Neural progenitor cell (in vitro differentiated cells): ENCODE results near the gene SHOC2. TPM values are rescaled to one million over a fixed set of nuclear protein-coding genes. Genes with fewer than 3 reads are reported as not detected.
"Not testable (repeated sequence)": the region's sequence is repeated elsewhere in the genome, so short reads cannot be mapped to it uniquely, and the experiment has no call there.

Experiments used
- DNase-seq: peaks from one replicate; pipeline ENCODE4 v3.0.0-alpha.2; 2016; ENCODE audit warnings: low spot score
- H2AFZ ChIP-seq: fragments of 200-600 bp; sonication (generic); replicated peaks from 2 replicates; pipeline ENCODE4 v1.6.1; 2016; ENCODE audit warnings: antibody characterized with exemption
- H3F3A ChIP-seq: fragments of 200-600 bp; sonication (generic); 2 replicates; pipeline ENCODE4 v1.6.1; 2016; ENCODE audit warnings: antibody characterized with exemption, low read depth
- H3K27ac ChIP-seq: fragments of 200-600 bp; sonication (generic); 2 replicates; pipeline ENCODE4 v1.5.1; 2016; ENCODE audit warnings: mild to moderate bottlenecking
- H3K27me3 ChIP-seq: fragments of 200-600 bp; sonication (generic); 2 replicates; pipeline ENCODE4 v1.6.1; 2016; ENCODE audit warnings: mild to moderate bottlenecking, moderate library complexity
- H3K36me3 ChIP-seq: fragments of 200-600 bp; sonication (generic); 2 replicates; pipeline ENCODE4 v1.5.1; 2016
- H3K4me1 ChIP-seq: fragments of 200-600 bp; sonication (generic); 2 replicates; pipeline ENCODE4 v1.6.1; 2016; ENCODE audit warnings: mixed run types
- H3K4me2 ChIP-seq: fragments of 200-600 bp; sonication (generic); 2 replicates; pipeline ENCODE4 v1.6.1; 2016
- H3K4me3 ChIP-seq: fragments of 200-600 bp; sonication (generic); 2 replicates; pipeline ENCODE4 v1.5.1; 2016
- H3K79me2 ChIP-seq: fragments of 200-600 bp; sonication (generic); 2 replicates; pipeline ENCODE4 v1.6.1; 2016; ENCODE audit warnings: low read depth
- H3K9ac ChIP-seq: fragments of 200-600 bp; sonication (generic); 2 replicates; pipeline ENCODE4 v1.6.1; 2016
- H3K9me3 ChIP-seq: fragments of 200-600 bp; sonication (generic); 2 replicates; pipeline ENCODE4 v1.5.1; 2016; ENCODE audit warnings: low read depth
- H4K20me1 ChIP-seq: fragments of 200-600 bp; sonication (generic); 2 replicates; pipeline ENCODE4 v1.6.1; 2016; ENCODE audit warnings: low read depth
- H3K27ac Mint-ChIP-seq: 3 replicates; pipeline ENCODE4 v1.8.0; 2021; ENCODE audit warnings: mixed read lengths
- H3K27me3 Mint-ChIP-seq: 2 replicates; pipeline ENCODE4 v1.8.0; 2022; ENCODE audit warnings: low read depth, mild to moderate bottlenecking, inconsistent platforms, moderate library complexity, mixed read lengths; ENCODE audit not compliant: insufficient read depth
- H3K36me3 Mint-ChIP-seq: 3 replicates; pipeline ENCODE4 v1.8.0; 2021; ENCODE audit warnings: mixed read lengths
- H3K4me1 Mint-ChIP-seq: 3 replicates; pipeline ENCODE4 v1.8.0; 2021; ENCODE audit warnings: mixed read lengths
- H3K4me3 Mint-ChIP-seq: 3 replicates; pipeline ENCODE4 v1.8.0; 2021; ENCODE audit warnings: mild to moderate bottlenecking, moderate library complexity, mixed read lengths
- H3K9me3 Mint-ChIP-seq: 3 replicates; pipeline ENCODE4 v1.8.0; 2020; ENCODE audit warnings: mixed read lengths
- CTCF ChIP-seq: fragments of 200-600 bp; sonication (generic); IDR thresholded peaks from 2 replicates; pipeline ENCODE4 v1.5.1; 2017; ENCODE audit warnings: antibody characterized with exemption, mild to moderate bottlenecking
- EZH2 ChIP-seq: fragments of 200-600 bp; sonication (generic); IDR thresholded peaks from 2 replicates; pipeline ENCODE4 v1.6.1; 2017; ENCODE audit warnings: antibody characterized with exemption, mild to moderate bottlenecking, moderate library complexity
- EZH2phosphoT487 ChIP-seq: fragments of 200-600 bp; sonication (generic); IDR thresholded peaks from 2 replicates; pipeline ENCODE4 v1.6.1; 2017; ENCODE audit warnings: antibody characterized with exemption
- total RNA-seq: library from RNA; depleted of rRNA; stranded (reverse); fragments of >200 nt; gene quantifications from 2 replicates; pipeline ENCODE4 v1.2.3, GENCODE V29; 2015; ENCODE audit warnings: low replicate concordance

SHOC2 gene
- total RNA-seq, 1 donor from 2014 or later = 54.9 TPM

DNA sequence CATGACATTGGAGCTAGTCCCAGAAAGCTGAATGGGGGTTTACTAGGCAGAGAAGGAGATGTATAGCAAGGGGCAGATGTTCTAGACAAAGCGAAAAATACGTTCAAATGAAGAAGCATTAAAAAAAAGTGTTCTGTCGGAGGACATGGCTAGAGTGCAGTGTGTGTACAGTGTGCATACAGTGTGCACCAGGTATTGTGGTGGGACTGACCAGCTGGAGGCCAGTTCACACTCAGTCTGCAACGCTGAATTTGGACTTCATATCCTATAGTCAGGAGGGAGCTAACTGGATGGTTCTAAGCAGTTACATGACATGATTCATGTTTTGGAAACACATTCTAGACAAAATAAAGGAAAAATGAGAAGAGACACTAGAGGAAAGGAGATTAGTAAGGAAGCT is 9.3 kb upstream of the SHOC2 start:
- no peaks in the 10 kb centered on the region for H3K4me1 ChIP-seq
- H3K27ac ChIP-seq = no peak overlapping the region
- Mint-ChIP-seq H3K4me3 (no peak overlapping the region), H3K4me1 (no peaks in the 10 kb centered on the region), H3K36me3 (peaks cover 4% of the 10 kb centered on the region), H3K27ac (no peak overlapping the region), H3K27me3 (no peaks in the 10 kb centered on the region), H3K9me3 (no peaks in the 10 kb centered on the region)
- H3F3A ChIP-seq = no peaks in the 10 kb centered on the region
- no peaks in the 10 kb centered on the region for H3K27me3 ChIP-seq
- no peaks in the 10 kb centered on the region for H3K36me3 ChIP-seq
- no peaks in the 10 kb centered on the region for H4K20me1 ChIP-seq
- H3K9ac ChIP-seq = no peak overlapping the region
- TF ChIP-seq EZH2 (no peak), EZH2phosphoT487 (no peak), CTCF (no peak)
- no peaks in the 10 kb centered on the region for H3K9me3 ChIP-seq
- no peak overlapping the region for H3K4me2 ChIP-seq
- no peak for DNase-seq
- no peaks in the 10 kb centered on the region for H3K79me2 ChIP-seq
- no peak overlapping the region for H2AFZ ChIP-seq
- no peak overlapping the region for H3K4me3 ChIP-seq

- no peak for DNase-seq
- peaks cover 11% of the 10 kb centered on the region for H3K79me2 ChIP-seq
- H3K4me2 ChIP-seq = no peak overlapping the region
- peaks cover 2% of the 10 kb centered on the region for H3K4me1 ChIP-seq
- peaks cover 11% of the 10 kb centered on the region for H3K4me1 Mint-ChIP-seq
- H3K9me3 ChIP-seq = no peaks in the 10 kb centered on the region
- TF ChIP-seq CTCF (no peak), EZH2phosphoT487 (no peak), EZH2 (no peak)
- H3K4me3 Mint-ChIP-seq = no peak overlapping the region
- H3K4me3 ChIP-seq = no peak overlapping the region
- no peaks in the 10 kb centered on the region for H3K9me3 Mint-ChIP-seq
- H4K20me1 ChIP-seq = no peaks in the 10 kb centered on the region
- no peaks in the 10 kb centered on the region for H3K36me3 ChIP-seq
- H3K27ac Mint-ChIP-seq = no peak overlapping the region
- peaks cover 4% of the 10 kb centered on the region for H3K36me3 Mint-ChIP-seq
- no peak overlapping the region for H3K9ac ChIP-seq
- no peak overlapping the region for H3K27ac ChIP-seq
- no peak overlapping the region for H2AFZ ChIP-seq
- H3K27me3 ChIP-seq = no peaks in the 10 kb centered on the region
- no peaks in the 10 kb centered on the region for H3F3A ChIP-seq
- H3K27me3 Mint-ChIP-seq = peaks cover 2% of the 10 kb centered on the region
Measured at GRCh38 chr10:110912374-110912773, 7.0 kb upstream of the SHOC2 start.

DNA sequence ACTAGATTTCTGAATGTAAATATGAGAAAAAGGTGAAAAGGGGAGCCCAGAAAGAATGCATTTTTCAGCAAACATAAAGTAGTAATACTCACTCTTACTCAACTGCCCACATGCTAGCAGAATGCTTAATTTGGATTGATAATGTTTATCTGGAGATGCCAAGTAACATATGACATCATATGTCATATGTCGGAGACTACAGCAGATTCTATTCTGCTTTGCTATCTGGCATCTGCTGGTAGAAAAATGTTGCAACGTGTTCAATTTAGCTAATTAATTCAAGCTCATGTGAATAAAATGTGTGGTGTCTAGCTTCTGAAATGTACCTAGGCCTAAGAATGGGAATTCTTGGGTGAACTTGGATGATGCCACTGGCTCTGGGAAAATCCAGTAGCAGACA is 5.0 kb upstream of the SHOC2 start:
- peaks cover 7% of the 10 kb centered on the region for H3K4me1 ChIP-seq
- H3K79me2 ChIP-seq = peaks cover 20% of the 10 kb centered on the region
- H3K9me3 ChIP-seq = no peaks in the 10 kb centered on the region
- Mint-ChIP-seq H3K4me3 (no peak overlapping the region), H3K4me1 (peaks cover 18% of the 10 kb centered on the region), H3K36me3 (peaks cover 2% of the 10 kb centered on the region), H3K27me3 (peaks cover 2% of the 10 kb centered on the region), H3K9me3 (no peaks in the 10 kb centered on the region), H3K27ac (no peak overlapping the region)
- H2AFZ ChIP-seq = no peak overlapping the region
- H3K27ac ChIP-seq = no peak overlapping the region
- peaks cover 5% of the 10 kb centered on the region for H3F3A ChIP-seq
- no peaks in the 10 kb centered on the region for H4K20me1 ChIP-seq
- H3K9ac ChIP-seq = no peak overlapping the region
- H3K27me3 ChIP-seq = no peaks in the 10 kb centered on the region
- H3K36me3 ChIP-seq = no peaks in the 10 kb centered on the region
- no peak overlapping the region for H3K4me3 ChIP-seq
- DNase-seq = no peak
- H3K4me2 ChIP-seq = no peak overlapping the region
- TF ChIP-seq CTCF (no peak), EZH2phosphoT487 (no peak), EZH2 (no peak)

- H3K36me3 Mint-ChIP-seq = peaks cover 2% of the 10 kb centered on the region
- H2AFZ ChIP-seq = no peak overlapping the region
- H3K36me3 ChIP-seq = no peaks in the 10 kb centered on the region
- H3K4me1 ChIP-seq = peaks cover 7% of the 10 kb centered on the region
- H3K9me3 ChIP-seq = no peaks in the 10 kb centered on the region
- peaks cover 18% of the 10 kb centered on the region for H3K4me1 Mint-ChIP-seq
- no peak overlapping the region for H3K27ac Mint-ChIP-seq
- no peak overlapping the region for H3K4me3 Mint-ChIP-seq
- no peaks in the 10 kb centered on the region for H4K20me1 ChIP-seq
- no peaks in the 10 kb centered on the region for H3K27me3 ChIP-seq
- peaks cover 5% of the 10 kb centered on the region for H3F3A ChIP-seq
- peaks cover 22% of the 10 kb centered on the region for H3K79me2 ChIP-seq
- no peak overlapping the region for H3K4me2 ChIP-seq
- TF ChIP-seq EZH2 (no peak), EZH2phosphoT487 (no peak)
- no peak overlapping the region for H3K27ac ChIP-seq
- no peak overlapping the region for H3K9ac ChIP-seq
- peaks cover 2% of the 10 kb centered on the region for H3K27me3 Mint-ChIP-seq
- DNase-seq = no peak
- H3K4me3 ChIP-seq = no peak overlapping the region
- H3K9me3 Mint-ChIP-seq = no peaks in the 10 kb centered on the region
Measured at GRCh38 chr10:110915035-110915434, 4.4 kb upstream of the SHOC2 start.

DNA sequence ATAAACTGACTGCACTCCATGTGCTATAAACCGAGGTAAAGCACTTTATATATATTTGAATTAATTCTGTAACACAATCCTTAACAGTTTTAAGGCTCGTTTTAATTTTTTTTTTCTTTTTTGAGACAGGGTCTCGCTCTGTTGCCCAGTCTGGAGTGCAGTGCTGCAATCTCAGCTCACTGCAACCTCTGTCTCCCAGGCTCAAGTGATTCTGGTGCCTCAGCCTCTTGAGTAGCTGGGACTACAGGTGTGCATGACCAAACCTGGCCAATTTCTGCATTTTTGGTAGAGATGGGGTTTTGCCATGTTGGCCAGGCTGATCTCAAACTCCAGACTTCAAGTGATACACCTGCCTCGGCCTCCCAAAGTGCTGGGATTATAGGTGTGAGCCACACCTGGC is 3.8 kb upstream of the SHOC2 start:
- not testable (repeated sequence) for H3K36me3 ChIP-seq, H3K4me1 ChIP-seq, H3K9me3 ChIP-seq, H3K4me2 ChIP-seq, H3K4me3 Mint-ChIP-seq, DNase-seq, H3K27ac ChIP-seq, H3K27ac Mint-ChIP-seq, H3K9me3 Mint-ChIP-seq, H3K4me3 ChIP-seq, H3K27me3 ChIP-seq, H2AFZ ChIP-seq, H3F3A ChIP-seq, H3K36me3 Mint-ChIP-seq, H3K9ac ChIP-seq, H3K27me3 Mint-ChIP-seq, H4K20me1 ChIP-seq
- peaks cover 18% of the 10 kb centered on the region for H3K4me1 Mint-ChIP-seq
- H3K79me2 ChIP-seq = peaks cover 27% of the 10 kb centered on the region
